K562 (cell line): ENCODE data around the gene COL25A1. TPM values are rescaled to one million over a fixed set of nuclear protein-coding genes. Genes with fewer than 3 reads are reported as not detected.

ENCODE experiments used
- ATAC-seq: fragments of 200-7000 bp; cut with Tn5 transposase; 3 replicates; pipeline ENCODE4 v1.9.1; 2020; ENCODE audit warnings: moderate library complexity
- BruUV-seq: library from RNA; stranded (reverse); fragments of 400-500 nt; replicated peaks from 2 replicates; lab custom pipeline; 2021; lab: Mats Ljungman, UMichigan
- CTCF ChIA-PET: fragments of 300-600 bp; formaldehyde crosslinking; extraction: SDS; loops from one replicate; lab custom pipeline; 2021; ENCODE audit warnings: low intra/inter-chr PET ratio; lab: Yijun Ruan, JAX
- POLR2A ChIA-PET: fragments of 300-600, 350-650 bp; sonication (Branson Sonifier 250); formaldehyde crosslinking; extraction: SDS; loops from one replicate; lab custom pipeline; 2021; ENCODE audit warnings: antibody characterized with exemption, inconsistent platforms; lab: Yijun Ruan, JAX
- DNase-seq, 4 experiments: peaks; one replicate each; pipeline versions ENCODE4 v3.0.0 to v3.0.0-alpha.2; 2011 to 2018; ENCODE audit warnings: low spot score in 3 of 4, mixed read lengths in 3 of 4; ENCODE audit errors: extremely low read depth in 1 of 4
- FAIRE-seq: peaks from 2 replicates; lab custom pipeline; 2011; peaks lifted over from hg19 to GRCh38; lab: Jason Lieb, UNC
- H2AFZ ChIP-seq: 2 replicates; pipeline ENCODE4 v1.6.0; 2011; ENCODE audit warnings: low read depth, low read length, control low read depth, inconsistent platforms
- H3K27ac ChIP-seq: fragments of 200-600 bp; 3 replicates; pipeline ENCODE4 v1.8.0; 2011; ENCODE audit warnings: low read depth, mild to moderate bottlenecking, control low read depth, inconsistent platforms, low read length, moderate library complexity, mixed read lengths; ENCODE audit errors: extremely low read depth
- H3K27me3 ChIP-seq, 2 experiments: fragments of 300-600 bp in 1 of 2; 2 replicates in 1 of 2; 3 replicates in 1 of 2; pipeline versions ENCODE4 v1.6.0 to v1.8.0; 2011; ENCODE audit warnings: inconsistent platforms in 2 of 2, low read length in 2 of 2, mild to moderate bottlenecking in 1 of 2, mixed read lengths in 1 of 2, moderate library complexity in 1 of 2; ENCODE audit not compliant: control insufficient read depth in 2 of 2, insufficient read depth in 2 of 2
- H3K36me3 ChIP-seq: fragments of 300-600 bp; 3 replicates; pipeline ENCODE4 v1.8.0; 2011; ENCODE audit warnings: mild to moderate bottlenecking, low read length, inconsistent platforms; ENCODE audit not compliant: control insufficient read depth, insufficient read depth
- H3K4me1 ChIP-seq, 2 experiments: fragments of 200-600 bp in 1 of 2; replicated peaks in 1 of 2; 2 replicates in 1 of 2; 3 replicates in 1 of 2; pipeline versions ENCODE4 v1.5.1 to v1.8.0; 2011; ENCODE audit warnings: inconsistent platforms in 2 of 2, low read length in 2 of 2, mild to moderate bottlenecking in 1 of 2, mixed read lengths in 1 of 2, moderate library complexity in 1 of 2; ENCODE audit not compliant: control insufficient read depth in 2 of 2, insufficient read depth in 2 of 2
- H3K4me2 ChIP-seq: 2 replicates; pipeline ENCODE4 v1.6.1; 2011; ENCODE audit warnings: low read length, control low read depth, inconsistent platforms, mixed read lengths; ENCODE audit not compliant: insufficient read depth
- H3K4me3 ChIP-seq: fragments of 200-600 bp; sonication (generic), shearing (Covaris generic); 2 replicates; pipeline ENCODE4 v1.5.1; 2016; ENCODE audit warnings: control low read depth, inconsistent platforms
- H3K79me2 ChIP-seq: fragments of 200-600 bp; 3 replicates; pipeline ENCODE4 v1.8.0; 2011; ENCODE audit warnings: low read length, inconsistent platforms; ENCODE audit not compliant: control insufficient read depth, insufficient read depth
- H3K9ac ChIP-seq, 2 experiments: 2 replicates each; pipeline versions ENCODE4 v1.6.0 to v1.6.1; 2011; ENCODE audit warnings: low read depth in 2 of 2, low read length in 2 of 2, control low read depth in 1 of 2, inconsistent platforms in 1 of 2, mild to moderate bottlenecking in 1 of 2, mixed read lengths in 1 of 2; ENCODE audit not compliant: insufficient read depth in 1 of 2
- H3K9me1 ChIP-seq: one replicate; pipeline ENCODE4 v1.6.0; 2011; ENCODE audit warnings: inconsistent platforms, mild to moderate bottlenecking, low read length, moderate library complexity; ENCODE audit not compliant: control insufficient read depth, insufficient read depth
- H3K9me3 ChIP-seq: replicated peaks from 2 replicates; pipeline ENCODE4 v1.5.1; 2011; ENCODE audit warnings: low read depth, low read length, inconsistent platforms; ENCODE audit not compliant: control insufficient read depth, insufficient read depth
- H4K20me1 ChIP-seq: replicated peaks from 2 replicates; pipeline ENCODE4 v1.6.1; 2011; ENCODE audit warnings: low read length, inconsistent platforms, mixed read lengths; ENCODE audit not compliant: control insufficient read depth, insufficient read depth
- BRCA1 ChIP-seq, 2 experiments: fragments of 450-650 bp in 1 of 2; sonication (generic) in 1 of 2; formaldehyde crosslinking in 1 of 2; IDR thresholded peaks; 2 replicates each; pipeline versions ENCODE4 v1.5.0 to v1.6.1; 2017 to 2020; ENCODE audit warnings: mild to moderate bottlenecking in 1 of 2, missing genetic modification reagents in 1 of 2
- WGBS: fragments of 100-300 bp; shearing (Covaris generic); methylation state at CpG from one replicate; pipeline ENCODE4 v1.1.6; 2016; ENCODE audit warnings: low coverage, mixed read lengths; ENCODE audit not compliant: insufficient coverage; ENCODE audit errors: missing lambda C conversion rate; 5-methylcytosine and 5-hydroxymethylcytosine counted together
- in situ Hi-C: fragments of 300-500 bp; cut with MboI; formaldehyde crosslinking; loops from 4 replicates; pipeline ENCODE4 v1.15.0; 2018; ENCODE audit warnings: inconsistent platforms, mixed read lengths
- intact Hi-C: fragments of 100-400 bp; cut with micrococcal nuclease; formaldehyde crosslinking; loops from 2 replicates; pipeline ENCODE4 v1.14.2; 2022
- polyA plus RNA-seq, 8 experiments: library from polyadenylated mRNA; depleted of rRNA in 4 of 8; stranded (reverse) in 5 of 8; unstranded in 3 of 8; fragments of >200 nt; fragmentation: Nextera tagmentation in 2 of 8; fragmentation: Illumina TruSeq in 1 of 8; extraction: Ambion mirVana in 2 of 8; extraction: Trizol in 1 of 8; gene quantifications; 2 replicates each; pipeline versions ENCODE4 v1.2.1 to v1.2.3, GENCODE V29; 2011 to 2014; ENCODE audit warnings: inconsistent platforms in 1 of 8, missing spikeins in 1 of 8
- total RNA-seq, 7 experiments: library from RNA; depleted of rRNA in 6 of 7; stranded (reverse); fragments of >200 nt in 6 of 7; fragmentation: Illumina TruSeq in 2 of 7; extraction: Trizol in 2 of 7; gene quantifications; 2 replicates each; pipeline versions ENCODE4 v1.2.1 to v1.2.3, GENCODE V29; 2011 to 2021; ENCODE audit warnings: low replicate concordance in 1 of 7
- TF ChIP-seq, protein P1 (sequence below), 2 experiments: IDR thresholded peaks in 1 of 2; conservative IDR thresholded peaks in 1 of 2; 2 replicates each; pipeline ENCODE4 v1.6.1; 2016; ENCODE audit warnings: low read depth in 2 of 2, mild to moderate bottlenecking in 1 of 2, missing compliant biosample characterization in 1 of 2, missing genetic modification characterization in 1 of 2, moderate library complexity in 1 of 2

The COL25A1 gene
- total and polyA plus RNA-seq, 9 of the 15 experiments (the other 6 are each of a cell fraction or from before 2014, with no cell fraction given), result 0.03 to 0.62 (median 0.27) TPM

DNA sequence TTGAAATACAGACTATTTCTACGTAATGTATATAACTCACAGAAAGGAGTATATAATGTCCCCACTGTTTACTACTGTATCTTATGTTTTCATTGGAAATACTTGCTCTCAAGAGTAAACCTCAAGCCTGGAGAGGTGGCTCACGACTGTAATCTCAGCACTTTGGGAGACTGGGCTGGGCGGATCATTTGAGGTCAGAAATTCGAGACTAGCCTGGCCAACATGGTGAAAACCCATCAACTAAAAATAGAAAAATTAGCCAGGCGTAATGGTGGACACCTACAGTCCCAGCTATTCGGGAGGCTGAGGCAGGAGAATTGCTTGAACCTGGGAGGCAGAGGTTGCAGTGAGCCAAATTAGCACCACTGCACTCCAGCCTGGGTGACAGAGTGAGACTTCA, 92.8 kb downstream of the COL25A1 start:
- BruUV-seq, result no TSS peak
- CTCF ChIA-PET, result interaction anchor here (0.7 kb wide), 1 partner anchor 17 kb away, joined by 4 read pairs; no protein-coding TSS in a partner anchor
- no peak for FAIRE-seq

More for the DNA sequence above, 92.8 kb downstream of the COL25A1 start:
- Histone ChIP-seq H3K36me3 (no peaks in the 10 kb centered on the region), H2AFZ (no peak overlapping the region), H3K27me3 (no peaks in the 10 kb centered on the region), H3K9me3 (no peaks in the 10 kb centered on the region), H3K4me3 (no peak overlapping the region), H3K27ac (no peak overlapping the region), H3K9ac (no peak overlapping the region), H3K4me2 (no peak overlapping the region), H3K9me1 (no peaks in the 10 kb centered on the region), H4K20me1 (no peaks in the 10 kb centered on the region), H3K79me2 (no peaks in the 10 kb centered on the region), H3K4me1 (no peaks in the 10 kb centered on the region; a peak in 2 of 5 replicates)
- no peak for TF ChIP-seq BRCA1 (IDR thresholded peaks at IDR 0.05)
- TF ChIP-seq BRCA1 (CRISPR knock-in tag; IDR thresholded peaks at IDR 0.05), result no peak
- TF ChIP-seq, protein P1, sequence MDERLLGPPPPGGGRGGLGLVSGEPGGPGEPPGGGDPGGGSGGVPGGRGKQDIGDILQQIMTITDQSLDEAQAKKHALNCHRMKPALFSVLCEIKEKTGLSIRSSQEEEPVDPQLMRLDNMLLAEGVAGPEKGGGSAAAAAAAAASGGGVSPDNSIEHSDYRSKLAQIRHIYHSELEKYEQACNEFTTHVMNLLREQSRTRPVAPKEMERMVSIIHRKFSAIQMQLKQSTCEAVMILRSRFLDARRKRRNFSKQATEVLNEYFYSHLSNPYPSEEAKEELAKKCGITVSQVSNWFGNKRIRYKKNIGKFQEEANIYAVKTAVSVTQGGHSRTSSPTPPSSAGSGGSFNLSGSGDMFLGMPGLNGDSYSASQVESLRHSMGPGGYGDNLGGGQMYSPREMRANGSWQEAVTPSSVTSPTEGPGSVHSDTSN (CRISPR knock-in tag; IDR thresholded peaks at IDR 0.05; ENCODE audit: low read depth), result no peak
- TF ChIP-seq, protein P1 (tag; conservative IDR thresholded peaks at IDR 0.05; ENCODE audit: low read depth), result no peak
- DNase-seq, result no peak
- in situ Hi-C loops (no loop called here), intact Hi-C loops (no loop called here)
- POLR2A ChIA-PET, result interaction anchor here (1.0 kb wide), 1 partner anchor 10 kb away, joined by 3 read pairs; no protein-coding TSS in a partner anchor
- ATAC-seq, result no peak
- 33% methylated on average over 6 of the region's 6 CpGs for WGBS
